ENCODE results near the gene DCAF11. TPM values are rescaled to one million over a fixed set of nuclear protein-coding genes. Genes with fewer than 3 reads are reported as not detected.

The DCAF11 gene
- total RNA-seq, 1 donor from 2014 or later = 30.7 TPM

GRCh38 chr14:24133735-24134134, 19.2 kb downstream of the DCAF11 start:
- Mint-ChIP-seq H3K36me3 (ENCODE audit: low read depth) (peaks cover 5% of the 10 kb centered on the region), H3K4me1 (ENCODE audit: low read depth) (peaks cover 20% of the 10 kb centered on the region), H3K27ac (ENCODE audit: unreplicated experiment) (no peak overlapping the region), H3K9me3 (ENCODE audit: low read depth) (no peaks in the 10 kb centered on the region), H3K27me3 (ENCODE audit: low read depth) (no peaks in the 10 kb centered on the region), H3K4me3 (ENCODE audit: unreplicated experiment) (no peak overlapping the region)
- no peak for DNase-seq (ENCODE audit: low spot score)
- peak; percentile 9 for TF ChIP-seq CTCF (IDR thresholded peaks at IDR 0.05)

- H3K4me1 Mint-ChIP-seq (ENCODE audit: low read depth) = peaks cover 37% of the 10 kb centered on the region
- H3K36me3 Mint-ChIP-seq (ENCODE audit: low read depth) = peaks cover 11% of the 10 kb centered on the region
- no peak for DNase-seq (ENCODE audit: low spot score)
- no peaks in the 10 kb centered on the region for H3K27me3 Mint-ChIP-seq (ENCODE audit: low read depth)
- H3K4me3 Mint-ChIP-seq (ENCODE audit: unreplicated experiment) = peak overlapping the region; percentile 83
- TF ChIP-seq CTCF (IDR thresholded peaks at IDR 0.05) = no peak
- peak overlapping the region; percentile 9 for H3K27ac Mint-ChIP-seq (ENCODE audit: unreplicated experiment)
- H3K9me3 Mint-ChIP-seq (ENCODE audit: low read depth) = no peaks in the 10 kb centered on the region
These were observed 20.9 kb downstream of the DCAF11 start for GRCh38 chr14:24135584-24135833.

GRCh38 chr14:24135834-24136683, 21.5 kb downstream of the DCAF11 start, which contains the start of gene PSME1:
PSME1 (plus strand) TSS chr14:24136194; CDS start chr14:24136263, 69 bp downstream.
- Mint-ChIP-seq H3K4me1 (ENCODE audit: low read depth) (peaks cover 42% of the 10 kb centered on the region), H3K9me3 (ENCODE audit: low read depth) (no peaks in the 10 kb centered on the region), H3K27ac (ENCODE audit: unreplicated experiment) (peak within 1 kb of the TSS; percentile 74), H3K36me3 (ENCODE audit: low read depth) (peaks cover 11% of the 10 kb centered on the region), H3K27me3 (ENCODE audit: low read depth) (no peaks in the 10 kb centered on the region), H3K4me3 (ENCODE audit: unreplicated experiment) (peak within 1 kb of the TSS; percentile 83)
- no peak for TF ChIP-seq CTCF (IDR thresholded peaks at IDR 0.05)
- DNase-seq (ENCODE audit: low spot score) = peak; percentile 95

- no peak for TF ChIP-seq CTCF (IDR thresholded peaks at IDR 0.05)
- H3K36me3 Mint-ChIP-seq (ENCODE audit: low read depth) = peaks cover 11% of the 10 kb centered on the region
- H3K4me3 Mint-ChIP-seq (ENCODE audit: unreplicated experiment) = peak overlapping the region; percentile 83
- peak overlapping the region; percentile 74 for H3K27ac Mint-ChIP-seq (ENCODE audit: unreplicated experiment)
- DNase-seq (ENCODE audit: low spot score) = no peak
- peaks cover 46% of the 10 kb centered on the region for H3K4me1 Mint-ChIP-seq (ENCODE audit: low read depth)
- H3K9me3 Mint-ChIP-seq (ENCODE audit: low read depth) = no peaks in the 10 kb centered on the region
- no peaks in the 10 kb centered on the region for H3K27me3 Mint-ChIP-seq (ENCODE audit: low read depth)
These were observed 22.3 kb downstream of the DCAF11 start for GRCh38 chr14:24136684-24137528.

All from chondrocyte (in vitro differentiated cells).